NCI-H2107 treated with DMSO at 0.1 percent for 48 hours (cell line): ENCODE measurements around the gene RAD17.
A peak's percentile ranks its signal among the peaks of the same experiment; 100 is the strongest.
"Not testable (repeated sequence)": the region's sequence is repeated elsewhere in the genome, so short reads cannot be mapped to it uniquely, and the experiment has no call there.

ENCODE experiments used
- DNase-seq: peaks from one replicate; lab custom pipeline; 2025; ENCODE audit not compliant: unreplicated experiment; lab: John Stamatoyannopoulos, UW

The RAD17 gene

DNA sequence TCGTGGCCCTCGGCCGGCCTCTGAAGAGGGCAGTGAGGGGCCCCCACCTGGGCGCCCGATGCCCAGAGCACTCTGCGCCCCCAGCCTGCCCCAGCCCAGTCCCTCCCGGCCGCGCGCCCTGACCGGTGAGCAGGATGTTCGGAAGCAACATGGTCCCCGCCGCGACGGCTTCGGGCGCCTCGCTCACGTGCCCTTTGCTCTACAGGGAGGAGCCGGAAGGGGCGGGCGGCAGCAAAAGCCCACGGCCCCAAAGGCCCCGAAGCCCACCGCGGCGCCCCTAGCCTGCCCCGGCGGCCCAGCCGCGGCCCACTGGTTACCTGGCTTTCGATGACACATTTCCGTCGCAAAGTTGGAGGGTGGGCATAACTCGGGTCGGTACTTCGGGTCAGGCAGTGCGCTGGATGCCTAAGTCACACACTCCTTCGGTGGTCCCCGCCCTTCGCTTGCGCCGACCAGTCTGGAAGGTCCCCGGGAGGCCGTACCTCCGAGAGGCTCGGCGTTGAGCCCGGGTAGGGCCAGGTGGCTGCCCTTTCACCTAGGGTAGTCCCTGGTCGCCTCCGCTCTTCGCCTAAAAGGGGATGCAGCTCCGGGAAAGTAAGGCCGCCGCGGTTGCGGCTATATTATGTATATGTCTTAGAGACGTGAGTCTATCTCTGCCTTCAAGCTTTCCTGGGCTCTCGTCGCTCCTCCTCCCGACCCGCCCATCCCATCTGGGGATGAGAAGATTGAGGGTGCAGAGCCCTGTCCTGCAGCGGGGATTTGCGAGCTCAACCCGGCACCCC lies at the start of gene RAD17, which contains the start of the genes AK6 and TAF9:
Gene RAD17 (plus strand): TSS at position 479 of the 782 bp plus-strand sequence. CDS start 2,391 bp downstream, outside the sequence.
Gene AK6 (minus strand): TSS at position 181 of the 782 bp plus-strand sequence. CDS start 30 bp downstream, at position 151.
Gene TAF9 (minus strand): TSS at position 181 of the 782 bp plus-strand sequence. CDS start 3,783 bp downstream, outside the sequence.
- DNase-seq: peak; percentile 63

DNA sequence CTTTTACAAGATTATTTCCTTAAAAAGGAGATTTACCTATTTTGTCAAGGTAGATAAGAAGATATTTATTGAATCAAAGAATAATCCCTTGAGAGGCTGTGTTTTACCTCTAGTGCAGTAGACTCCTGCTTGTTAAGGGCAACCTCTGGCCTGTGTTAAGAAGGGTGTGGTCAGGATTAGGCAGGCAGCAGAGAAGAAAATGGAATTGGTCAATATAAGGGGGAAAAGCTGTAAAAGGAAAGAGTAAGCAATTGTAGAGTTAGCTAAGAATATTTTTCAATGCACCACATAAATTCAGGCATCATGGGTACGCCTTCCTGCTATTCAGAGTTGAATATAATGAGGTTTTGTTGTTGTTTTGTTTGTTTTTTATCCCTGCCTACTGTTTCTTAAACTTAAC lies 43.3 kb upstream of the RAD17 start:
- DNase-seq: no peak

- no peak for DNase-seq
Measured at GRCh38 chr5:69329905-69330489, 39.6 kb upstream of the RAD17 start.

GRCh38 chr5:69331528-69332445 lies 37.8 kb upstream of the RAD17 start:
- no peak for DNase-seq

DNA sequence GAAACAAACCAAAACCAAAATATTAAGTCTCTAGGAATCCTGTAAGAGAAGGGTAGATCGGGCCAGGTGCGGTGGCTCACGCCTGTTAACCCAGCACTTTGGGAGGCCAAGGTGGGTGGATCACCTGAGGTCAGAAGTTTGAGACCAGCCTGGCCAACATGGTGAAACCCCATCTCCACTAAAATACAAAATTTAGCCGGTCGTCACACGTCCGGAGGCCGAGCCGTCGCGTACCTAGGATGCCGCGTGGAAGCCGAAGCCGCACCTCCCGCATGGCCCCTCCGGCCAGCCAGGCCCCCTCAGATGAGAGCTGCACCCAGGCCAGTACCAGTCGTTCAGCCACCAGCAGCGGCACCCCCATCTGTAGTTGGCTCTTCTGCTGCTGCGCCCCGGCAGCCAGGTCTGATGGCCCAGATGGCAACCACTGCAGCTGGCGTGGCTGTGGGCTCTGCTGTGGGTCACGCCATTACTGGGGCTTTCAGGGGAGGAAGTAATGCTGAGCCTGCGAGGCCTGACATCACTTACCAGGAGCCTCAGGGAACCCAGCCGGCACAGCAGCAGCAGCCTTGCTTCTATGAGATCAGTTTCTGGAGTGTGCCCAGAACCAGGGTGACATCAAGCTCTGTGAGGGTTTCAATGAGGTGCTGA lies 35.8 kb upstream of the RAD17 start:
- DNase-seq: not testable (repeated sequence)

DNA sequence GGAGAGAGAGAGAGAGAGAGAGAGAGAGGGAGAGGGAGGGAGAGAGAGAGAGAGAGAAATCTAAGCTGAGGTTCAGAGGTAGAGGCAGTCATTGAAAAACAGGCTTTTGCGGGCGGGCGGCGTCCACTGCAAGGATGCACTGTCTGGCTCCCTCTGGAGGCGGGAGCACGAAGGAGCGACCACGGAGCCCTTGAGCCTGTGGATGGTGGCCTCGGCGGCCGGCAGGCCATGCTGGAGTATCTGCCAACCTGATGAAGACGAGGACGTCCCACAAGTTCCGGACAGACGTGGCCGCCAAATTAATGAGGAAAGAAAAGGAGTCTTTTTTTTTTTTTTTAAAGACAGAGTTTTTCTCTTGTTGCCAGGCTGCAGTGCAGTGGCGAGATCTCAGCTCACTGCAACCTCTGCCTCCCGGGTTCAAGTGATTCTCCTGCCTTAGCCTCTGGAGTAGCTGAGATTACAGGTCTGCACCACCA lies 34.8 kb upstream of the RAD17 start:
- peak; percentile 56 for DNase-seq

DNA sequence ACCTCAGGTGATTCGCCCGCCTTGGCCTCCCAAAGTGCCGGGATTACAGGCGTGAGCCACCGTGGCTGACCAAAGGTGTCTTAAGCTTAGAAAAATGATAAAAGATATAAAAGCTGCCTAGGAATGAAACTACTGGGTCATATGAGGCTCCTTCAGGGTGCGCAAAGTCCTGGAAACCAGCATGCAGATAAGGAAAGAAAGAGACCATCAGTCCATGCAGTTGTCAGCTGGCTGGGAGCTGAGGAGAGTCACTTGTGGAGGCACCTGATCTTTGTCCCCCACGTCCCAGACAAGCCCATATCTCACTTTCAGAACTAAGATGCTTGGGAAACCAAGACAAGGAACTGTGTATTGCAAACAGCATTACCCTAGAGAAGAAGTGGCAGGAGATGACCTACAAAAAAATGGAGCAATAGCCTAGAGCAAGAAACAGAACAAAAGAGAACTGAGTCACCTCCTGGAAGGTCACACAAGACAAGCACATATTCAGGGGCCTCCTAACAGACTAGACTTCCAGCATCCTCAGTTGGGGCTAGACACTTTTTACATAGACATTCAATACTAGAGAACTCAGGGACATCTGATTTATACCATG lies 34.2 kb upstream of the RAD17 start:
- DNase-seq: no peak

- DNase-seq: no peak
Measured at GRCh38 chr5:69341520-69342161, 28.0 kb upstream of the RAD17 start.

- no peak for DNase-seq
Measured at GRCh38 chr5:69343083-69343482, 26.5 kb upstream of the RAD17 start.

- no peak for DNase-seq
Measured at GRCh38 chr5:69350664-69351063, 19.0 kb upstream of the RAD17 start.

DNA sequence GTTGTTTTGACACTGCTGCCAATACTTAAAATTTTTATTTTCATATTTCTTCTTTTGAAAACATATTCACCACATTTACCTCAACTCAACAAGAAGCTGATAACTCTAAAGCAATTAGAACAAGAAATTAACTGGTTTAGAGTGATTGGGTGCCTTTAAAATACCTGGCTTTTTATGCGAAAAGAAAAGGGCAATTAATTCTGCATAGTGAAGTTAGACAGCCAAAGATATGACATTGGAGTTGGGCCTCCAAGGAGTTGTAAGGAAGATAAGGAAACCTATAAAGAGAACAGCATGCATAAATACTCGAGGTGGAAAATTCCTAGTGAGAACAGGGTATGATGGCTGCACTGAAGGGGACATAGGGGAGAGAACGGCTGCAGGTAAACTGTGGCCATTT lies 9.9 kb upstream of the RAD17 start:
- no peak for DNase-seq

GRCh38 chr5:69360442-69360841 lies 9.2 kb upstream of the RAD17 start:
- no peak for DNase-seq

GRCh38 chr5:69364414-69364813 lies 5.2 kb upstream of the RAD17 start:
- no peak for DNase-seq

DNA sequence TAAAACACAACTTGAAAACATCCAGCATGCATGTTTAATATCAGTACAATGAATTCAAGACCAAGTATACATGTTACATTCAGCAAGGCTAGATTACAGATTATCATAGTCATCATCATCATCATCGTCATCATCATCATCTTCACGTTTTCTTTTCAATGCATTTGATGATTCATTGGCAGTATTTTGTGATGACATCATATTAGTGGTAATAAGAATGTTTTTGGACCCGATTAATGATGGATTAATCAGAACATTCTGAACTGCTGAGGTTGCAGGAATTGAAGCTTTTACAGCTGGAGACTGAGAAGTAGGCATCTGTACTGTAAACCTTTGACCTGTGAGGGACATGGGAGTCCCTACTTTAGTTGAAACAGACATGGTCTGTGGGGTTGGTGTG lies 4.8 kb upstream of the RAD17 start:
- DNase-seq: no peak

- no peak for DNase-seq
Measured at GRCh38 chr5:69367697-69368279, 1.8 kb upstream of the RAD17 start.

DNA sequence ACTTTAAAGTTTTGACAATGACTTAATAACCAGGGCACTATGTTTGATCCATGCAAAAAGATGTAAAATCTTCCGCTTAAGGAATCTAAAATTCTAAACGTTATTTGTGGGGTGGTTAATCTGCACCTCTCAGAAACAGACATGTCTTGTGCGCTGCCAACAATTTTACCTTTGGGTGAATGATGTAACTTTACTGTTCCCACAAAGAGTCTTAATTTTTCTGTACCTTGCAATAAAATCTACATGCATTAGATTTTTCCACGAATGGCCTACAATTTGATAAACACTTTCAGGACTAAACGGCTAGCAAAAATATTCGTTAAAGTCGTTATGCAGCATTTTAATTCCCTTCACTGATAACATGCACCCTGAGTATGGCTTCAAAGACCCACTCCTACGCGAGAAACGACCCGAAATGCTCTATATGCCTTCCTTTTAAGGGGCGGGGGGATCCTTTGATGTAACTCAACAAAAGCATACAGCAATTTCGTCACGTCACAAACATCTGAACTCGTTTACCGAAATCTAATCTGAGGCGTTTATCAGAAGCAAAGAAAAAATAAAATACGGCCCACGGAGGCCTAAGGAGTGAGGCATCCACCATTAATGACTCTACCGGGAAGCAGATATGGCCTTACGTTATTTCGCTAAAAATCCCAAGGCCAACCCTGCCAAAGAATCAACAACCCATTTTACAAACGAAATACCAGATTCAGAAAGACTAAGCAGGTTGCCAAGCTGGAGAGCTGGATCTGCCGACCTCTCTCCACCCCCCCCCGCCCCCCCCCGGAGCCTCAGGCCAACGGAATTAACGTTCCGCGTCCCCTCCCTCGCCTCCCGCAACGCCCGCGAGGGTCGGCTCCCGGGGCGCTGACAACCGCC lies 919 bp upstream of the RAD17 start:
- DNase-seq: no peak

- not testable (repeated sequence) for DNase-seq
Measured at GRCh38 chr5:69370335-69370734, 717 bp downstream of the RAD17 start.

- no peak for DNase-seq
Measured at GRCh38 chr5:69372394-69372793, 2.8 kb downstream of the RAD17 start.
